AG10803 (cell line): ENCODE data around the gene FAM174B.

ENCODE experiments used
- DNase-seq: peaks from one replicate; pipeline ENCODE4 v3.0.0; 2010; ENCODE audit warnings: low read depth
- H3K4me3 ChIP-seq: 2 replicates; pipeline ENCODE4 v1.5.1; 2011; ENCODE audit warnings: mild to moderate bottlenecking, low read length, control low read depth
- CTCF ChIP-seq: conservative IDR thresholded peaks from 2 replicates; pipeline ENCODE4 v1.5.1; 2011; ENCODE audit warnings: mild to moderate bottlenecking, low read length, control low read depth, inconsistent platforms

Gene FAM174B

GRCh38 chr15:92682741-92683510, 27.4 kb upstream of the FAM174B start:
- no peak overlapping the region for H3K4me3 ChIP-seq
- no peak for TF ChIP-seq CTCF
- DNase-seq = peak; percentile 79

GRCh38 chr15:92681141-92681631, 25.6 kb upstream of the FAM174B start:
- DNase-seq = peak; percentile 98
- no peak overlapping the region for H3K4me3 ChIP-seq
- TF ChIP-seq CTCF = no peak

- no peak overlapping the region for H3K4me3 ChIP-seq
- DNase-seq = no peak
- no peak for TF ChIP-seq CTCF
Measured at GRCh38 chr15:92677999-92678398, 22.4 kb upstream of the FAM174B start.

GRCh38 chr15:92676561-92676960, 21.0 kb upstream of the FAM174B start:
- H3K4me3 ChIP-seq = no peak overlapping the region
- no peak for DNase-seq
- no peak for TF ChIP-seq CTCF

- no peak for TF ChIP-seq CTCF
- no peak overlapping the region for H3K4me3 ChIP-seq
- DNase-seq = no peak
Measured at GRCh38 chr15:92675485-92675884, 19.9 kb upstream of the FAM174B start.

DNA sequence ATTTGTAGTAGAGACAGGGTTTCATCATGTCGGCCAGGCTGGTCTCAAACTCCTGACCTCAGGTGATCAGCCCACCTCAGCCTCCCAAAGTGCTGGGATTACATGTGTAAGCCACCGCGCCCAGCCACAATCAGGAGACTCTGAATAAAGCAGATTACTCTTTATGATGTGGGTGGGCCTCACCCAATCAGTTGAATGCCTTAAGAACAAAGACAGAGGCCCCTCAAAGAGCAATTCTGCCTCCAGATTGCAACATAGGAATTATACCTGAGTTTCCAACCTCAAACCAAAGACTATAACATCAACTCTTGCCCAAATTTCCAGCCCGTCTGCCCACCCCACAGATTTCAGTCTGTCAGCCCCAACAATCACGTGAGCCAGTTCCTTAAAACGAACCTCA, 18.8 kb upstream of the FAM174B start:
- no peak for DNase-seq
- H3K4me3 ChIP-seq = no peak overlapping the region
- TF ChIP-seq CTCF = no peak

GRCh38 chr15:92672102-92672501, 16.5 kb upstream of the FAM174B start:
- no peak overlapping the region for H3K4me3 ChIP-seq
- TF ChIP-seq CTCF = no peak
- no peak for DNase-seq
